Naive thymus-derived CD4-positive, alpha-beta T cell (primary cell): ENCODE measurements around the gene LIPH. TPM values are rescaled to one million over a fixed set of nuclear protein-coding genes. Genes with fewer than 3 reads are reported as not detected.

Experiments
- ATAC-seq: fragments of 150-1000 bp; cut with Tn5 transposase; 2 replicates; pipeline ENCODE4 v1.10.0; 2021; ENCODE audit warnings: mild to moderate bottlenecking, moderate library complexity
- CTCF ChIA-PET: fragments of 350-600 bp; sonication (Branson Sonifier 250); formaldehyde crosslinking; loops from one replicate; lab custom pipeline; 2021; ENCODE audit warnings: antibody characterized with exemption; lab: Charles Lee
- POLR2A ChIA-PET: fragments of 350-600 bp; sonication (Branson Sonifier 250); formaldehyde crosslinking; loops from one replicate; lab custom pipeline; 2021; ENCODE audit warnings: antibody characterized with exemption, inconsistent platforms; lab: Charles Lee
- DNase-seq, 9 donors: peaks; one replicate each; pipeline versions ENCODE4 v3.0.0 to v3.0.0-alpha.2; 2020 to 2022; ENCODE audit warnings: mixed read lengths in 1 of 9
- H3K27ac ChIP-seq: one replicate; pipeline ENCODE4 v1.7.0; 2013; ENCODE audit warnings: mild to moderate bottlenecking, low read depth, low read length, moderate library complexity
- H3K27me3 ChIP-seq, 2 donors: one replicate each; pipeline ENCODE4 v1.7.0; 2013; ENCODE audit warnings: low read length in 2 of 2, mild to moderate bottlenecking in 2 of 2, moderate library complexity in 2 of 2; ENCODE audit not compliant: control insufficient read depth in 2 of 2, insufficient read depth in 2 of 2
- H3K36me3 ChIP-seq, 3 experiments: 1 replicate in 2 of 3; 2 replicates in 1 of 3; pipeline ENCODE4 v1.7.0; 2013; ENCODE audit warnings: low read length in 3 of 3, mild to moderate bottlenecking in 3 of 3, moderate library complexity in 1 of 3; ENCODE audit not compliant: insufficient read depth in 3 of 3, control insufficient read depth in 2 of 3
- H3K4me1 ChIP-seq, 2 donors: one replicate each; pipeline ENCODE4 v1.7.0; 2013; ENCODE audit warnings: low read length in 2 of 2, mild to moderate bottlenecking in 2 of 2, moderate library complexity in 1 of 2; ENCODE audit not compliant: control insufficient read depth in 2 of 2, insufficient read depth in 2 of 2
- H3K4me3 ChIP-seq: 2 replicates; pipeline ENCODE4 v1.7.0; 2013; ENCODE audit warnings: mild to moderate bottlenecking, low read length
- H3K9me3 ChIP-seq, 3 experiments: 1 replicate in 2 of 3; 2 replicates in 1 of 3; pipeline ENCODE4 v1.7.0; 2013; ENCODE audit warnings: low read length in 3 of 3; ENCODE audit not compliant: control insufficient read depth in 2 of 3
- H3K27ac Mint-ChIP-seq, 9 donors: one replicate each; pipeline ENCODE4 v1.8.0; 2020 to 2022; ENCODE audit warnings: mixed read lengths in 9 of 9, mild to moderate bottlenecking in 8 of 9, moderate library complexity in 5 of 9, inconsistent platforms in 2 of 9
- H3K27me3 Mint-ChIP-seq, 5 donors: one replicate each; pipeline ENCODE4 v1.8.0; 2021 to 2022; ENCODE audit warnings: mixed read lengths in 5 of 5, mild to moderate bottlenecking in 1 of 5
- H3K36me3 Mint-ChIP-seq, 5 donors: one replicate each; pipeline ENCODE4 v1.8.0; 2020 to 2022; ENCODE audit warnings: mixed read lengths in 5 of 5, mild to moderate bottlenecking in 3 of 5, inconsistent platforms in 1 of 5
- H3K4me1 Mint-ChIP-seq, 7 donors: one replicate each; pipeline ENCODE4 v1.8.0; 2020 to 2022; ENCODE audit warnings: mixed read lengths in 7 of 7, mild to moderate bottlenecking in 3 of 7, inconsistent platforms in 1 of 7
- H3K4me3 Mint-ChIP-seq, 10 donors: one replicate each; pipeline ENCODE4 v1.8.0; 2020 to 2022; ENCODE audit warnings: mild to moderate bottlenecking in 10 of 10, mixed read lengths in 10 of 10, moderate library complexity in 6 of 10, inconsistent platforms in 2 of 10
- H3K9me3 Mint-ChIP-seq, 11 donors: one replicate each; pipeline ENCODE4 v1.8.0; 2020 to 2022; ENCODE audit warnings: mixed read lengths in 11 of 11, mild to moderate bottlenecking in 4 of 11, inconsistent platforms in 1 of 11, moderate library complexity in 1 of 11
- intact Hi-C, 2 donors: fragments of 100-400 bp; cut with micrococcal nuclease; formaldehyde crosslinking; loops; one replicate each; pipeline ENCODE4 v1.15.1; 2023
- polyA plus RNA-seq, 2 donors: library from polyadenylated mRNA; unstranded; fragments of 300-500 nt; fragmentation: Illumina TruSeq; gene quantifications; one replicate each; pipeline ENCODE4 v1.2.3, GENCODE V29; 2021
- total RNA-seq, 6 experiments: library from RNA in 5 of 6; stranded (reverse) in 5 of 6; gene quantifications; 1 replicate in 5 of 6; 2 replicates in 1 of 6; pipeline ENCODE4 v1.2.3 and lab custom pipeline; 2021 to 2026

LIPH gene
- total and polyA plus RNA-seq, 7 experiments from 2014 or later = not detected

GRCh38 chr3:185504636-185505035, 47.8 kb downstream of the LIPH start:
- no peak overlapping the region for H3K27ac Mint-ChIP-seq
- H3K27me3 Mint-ChIP-seq = peaks cover 0 to 10% (median 0%) of the 10 kb centered on the region in 5 donors
- ATAC-seq (no peak), DNase-seq (no peak)
- H3K4me3 Mint-ChIP-seq = no peak overlapping the region
- H3K4me3 ChIP-seq = no peak overlapping the region
- H3K36me3 Mint-ChIP-seq = no peaks in the 10 kb centered on the region
- no peaks in the 10 kb centered on the region for H3K27me3 ChIP-seq
- H3K4me1 Mint-ChIP-seq = peaks cover 0 to 2% (median under 1%) of the 10 kb centered on the region in 7 donors
- CTCF ChIA-PET = no interaction called here
- no peaks in the 10 kb centered on the region for H3K9me3 ChIP-seq
- no peaks in the 10 kb centered on the region for H3K36me3 ChIP-seq
- POLR2A ChIA-PET = no interaction called here
- H3K9me3 Mint-ChIP-seq = no peaks in the 10 kb centered on the region
- intact Hi-C loops = no loop called here
- no peak overlapping the region for H3K27ac ChIP-seq
- no peaks in the 10 kb centered on the region for H3K4me1 ChIP-seq

DNA sequence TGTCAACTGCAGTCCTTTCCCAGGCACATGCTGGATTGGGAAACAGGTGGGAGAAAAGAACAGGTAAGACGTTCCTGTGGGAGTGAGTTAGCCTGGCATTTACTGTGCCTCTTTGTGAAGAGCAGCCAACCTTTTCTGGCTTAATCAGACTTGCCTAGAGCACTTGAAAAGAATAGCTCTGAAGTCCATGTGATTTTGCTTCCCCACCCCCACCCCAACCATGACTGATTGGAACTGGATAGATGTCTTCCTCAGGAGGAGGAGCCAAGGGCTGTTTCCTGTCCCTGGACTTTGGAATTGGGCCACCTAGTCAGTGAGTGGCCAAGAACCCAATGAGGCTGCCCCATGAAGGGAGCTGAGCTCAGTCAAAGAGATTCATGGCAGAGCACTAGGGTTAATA, 48.9 kb downstream of the LIPH start:
- H3K36me3 Mint-ChIP-seq = no peaks in the 10 kb centered on the region
- Histone ChIP-seq H3K9me3 (no peaks in the 10 kb centered on the region), H3K4me1 (peaks cover 3 to 4% of the 10 kb centered on the region in 2 donors), H3K27ac (no peak overlapping the region), H3K4me3 (no peak overlapping the region), H3K27me3 (no peaks in the 10 kb centered on the region), H3K36me3 (peaks cover 0 to 3% (median 0%) of the 10 kb centered on the region in 3 experiments)
- no peak overlapping the region for H3K4me3 Mint-ChIP-seq
- ChIA-PET CTCF (no interaction called here), POLR2A (interaction anchor here (1.6 kb wide), 1 partner anchor 82 kb away, joined by 6 read pairs; the partner anchor contains the start of gene SENP2)
- H3K4me1 Mint-ChIP-seq = peaks cover 0 to 9% (median 7%) of the 10 kb centered on the region in 7 donors
- H3K27me3 Mint-ChIP-seq = peaks cover 0 to 10% (median 0%) of the 10 kb centered on the region in 5 donors
- DNase-seq = no peak
- no peak overlapping the region for H3K27ac Mint-ChIP-seq
- no peak for ATAC-seq
- intact Hi-C loops = no loop called here
- H3K9me3 Mint-ChIP-seq = no peaks in the 10 kb centered on the region

DNA sequence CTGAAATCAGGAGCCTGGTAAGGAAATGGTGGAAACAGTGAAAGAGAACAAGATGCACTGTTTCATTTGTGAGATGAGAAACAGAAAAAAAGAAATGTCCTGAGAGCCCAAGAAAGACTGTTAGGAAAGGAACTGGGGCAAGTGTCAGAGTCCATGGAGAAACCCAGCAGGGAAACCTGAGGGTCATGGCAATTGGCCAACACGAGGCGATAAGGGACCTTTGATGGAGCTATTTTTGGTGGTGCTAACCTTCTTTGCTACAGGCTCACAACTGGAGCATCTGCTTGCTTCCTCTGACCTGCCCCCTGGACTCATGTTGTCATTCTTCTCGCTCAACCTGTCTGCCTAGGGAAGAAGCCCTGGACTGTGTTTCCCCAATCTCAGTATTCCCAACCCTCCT, 49.4 kb downstream of the LIPH start:
- POLR2A ChIA-PET = interaction anchor here (1.6 kb wide), 1 partner anchor 83 kb away, joined by 6 read pairs; the partner anchor contains the start of gene SENP2
- H3K36me3 Mint-ChIP-seq = no peaks in the 10 kb centered on the region
- intact Hi-C loops = no loop called here
- no peak overlapping the region for H3K27ac ChIP-seq
- ATAC-seq (no peak), DNase-seq (no peak)
- peaks cover 0 to 10% (median 0%) of the 10 kb centered on the region in 5 donors for H3K27me3 Mint-ChIP-seq
- H3K4me1 ChIP-seq = peaks cover 3 to 4% of the 10 kb centered on the region in 2 donors
- peaks cover 0 to 7% (median 0%) of the 10 kb centered on the region in 3 experiments for H3K36me3 ChIP-seq
- no peak overlapping the region for H3K4me3 ChIP-seq
- H3K4me3 Mint-ChIP-seq = peak overlapping the region in 1 of 10 donors; percentile 34
- no peaks in the 10 kb centered on the region for H3K9me3 Mint-ChIP-seq
- H3K4me1 Mint-ChIP-seq = peaks cover 0 to 12% (median 7%) of the 10 kb centered on the region in 7 donors
- no peaks in the 10 kb centered on the region for H3K9me3 ChIP-seq
- CTCF ChIA-PET = interaction anchor here (0.6 kb wide), 1 partner anchor 85 kb away, joined by 4 read pairs; no protein-coding TSS in a partner anchor
- H3K27ac Mint-ChIP-seq = no peak overlapping the region
- H3K27me3 ChIP-seq = no peaks in the 10 kb centered on the region

- Histone ChIP-seq H3K4me3 (peak within 1 kb of the TSS; percentile 93), H3K27me3 (no peaks in the 10 kb centered on the region), H3K36me3 (peaks cover 0 to 36% (median 5%) of the 10 kb centered on the region in 3 experiments), H3K9me3 (no peaks in the 10 kb centered on the region), H3K27ac (peak within 1 kb of the TSS; percentile 76), H3K4me1 (peaks cover 17 to 24% of the 10 kb centered on the region in 2 donors)
- ATAC-seq (peak; percentile 99), DNase-seq (peak; percentile 80 to 94 (median 88))
- intact Hi-C loops = loop anchor here (1.0 to 10.0 kb wide), 11 partner anchors 61 to 1626 kb away; partner anchors contain the start of genes SENP2 (in 2 of the 2), CLCN2 (in 1 of the 2), DNAJB11 (in 1 of the 2) and MAP3K13 (in 1 of the 2)
- Mint-ChIP-seq H3K4me3 (peak within 1 kb of the TSS; percentile 87 to 98 (median 96)), H3K4me1 (peaks cover 6 to 40% (median 29%) of the 10 kb centered on the region in 7 donors), H3K27me3 (peaks cover 0 to 10% (median 0%) of the 10 kb centered on the region in 5 donors), H3K36me3 (peaks cover 0 to 22% (median 10%) of the 10 kb centered on the region in 5 donors), H3K27ac (peak within 1 kb of the TSS; percentile 87 to 95 (median 90)), H3K9me3 (no peaks in the 10 kb centered on the region)
- POLR2A ChIA-PET = interaction anchor here (1.0 kb wide), 1 partner anchor 1071 kb away, joined by 3 read pairs; no protein-coding TSS in a partner anchor
- CTCF ChIA-PET = no interaction called here
Observed at GRCh38 chr3:185498503-185499396, 53.6 kb downstream of the LIPH start, which contains the start of gene TMEM41A. TMEM41A (minus strand) TSS chr3:185499035; CDS start chr3:185498961, 74 bp downstream.

GRCh38 chr3:185490241-185490640, 62.1 kb downstream of the LIPH start:
- ChIA-PET POLR2A (no interaction called here), CTCF (no interaction called here)
- peaks cover 0 to 16% (median 12%) of the 10 kb centered on the region in 7 donors for H3K4me1 Mint-ChIP-seq
- H3K36me3 Mint-ChIP-seq = peaks cover 12 to 60% (median 42%) of the 10 kb centered on the region in 5 donors
- Histone ChIP-seq H3K9me3 (no peaks in the 10 kb centered on the region), H3K4me3 (no peak overlapping the region), H3K4me1 (no peaks in the 10 kb centered on the region), H3K36me3 (peaks cover 0 to 70% (median 3%) of the 10 kb centered on the region in 3 experiments), H3K27me3 (no peaks in the 10 kb centered on the region), H3K27ac (no peak overlapping the region)
- H3K4me3 Mint-ChIP-seq = no peak overlapping the region
- peak overlapping the region in 1 of 9 donors; percentile 15 for H3K27ac Mint-ChIP-seq
- intact Hi-C loops = loop anchor here (10.0 kb wide), 3 partner anchors 445 to 1635 kb away; partner anchors contain the start of genes CLCN2 (in 1 of the 2), POLR2H (in 1 of the 2) and TRA2B (in 1 of the 2)
- H3K27me3 Mint-ChIP-seq = no peaks in the 10 kb centered on the region
- H3K9me3 Mint-ChIP-seq = no peaks in the 10 kb centered on the region
- DNase-seq (no peak), ATAC-seq (no peak)

DNA sequence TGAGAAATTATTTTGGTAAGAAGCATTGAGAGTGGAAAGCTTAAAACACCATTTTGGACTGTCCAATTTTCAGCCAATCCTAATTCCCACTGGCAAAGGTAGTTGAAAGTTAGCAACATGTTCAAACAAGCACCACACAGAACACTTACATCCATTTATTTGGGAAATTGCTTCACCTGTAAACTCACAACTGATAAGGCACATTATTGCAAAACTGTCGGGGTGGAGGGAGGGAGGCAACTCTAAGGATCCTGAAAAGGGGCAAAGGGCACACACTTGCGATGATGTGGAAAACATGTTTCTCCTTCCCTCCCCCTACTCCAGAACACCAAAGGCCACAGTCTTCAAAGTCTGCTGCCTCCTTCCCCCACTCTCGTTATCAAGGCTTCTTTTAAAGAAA, 62.9 kb downstream of the LIPH start:
- POLR2A ChIA-PET = no interaction called here

More for the DNA sequence above, 62.9 kb downstream of the LIPH start:
- H3K4me1 Mint-ChIP-seq = peaks cover 0 to 12% (median 11%) of the 10 kb centered on the region in 7 donors
- DNase-seq = no peak
- intact Hi-C loops = no loop called here
- Histone ChIP-seq H3K4me3 (no peak overlapping the region), H3K4me1 (no peaks in the 10 kb centered on the region), H3K36me3 (peaks cover 0 to 62% (median 3%) of the 10 kb centered on the region in 3 experiments), H3K9me3 (no peaks in the 10 kb centered on the region), H3K27me3 (no peaks in the 10 kb centered on the region), H3K27ac (no peak overlapping the region)
- CTCF ChIA-PET = no interaction called here
- ATAC-seq = no peak
- H3K4me3 Mint-ChIP-seq = no peak overlapping the region
- no peaks in the 10 kb centered on the region for H3K27me3 Mint-ChIP-seq
- peaks cover 12 to 59% (median 41%) of the 10 kb centered on the region in 5 donors for H3K36me3 Mint-ChIP-seq
- no peaks in the 10 kb centered on the region for H3K9me3 Mint-ChIP-seq
- H3K27ac Mint-ChIP-seq = no peak overlapping the region
